NCI-H510A treated with DMSO at 0.1 percent for 48 hours (cell line): Measurements from ENCODE around the gene KLK5.
"Not testable (repeated sequence)": the region's sequence is repeated elsewhere in the genome, so short reads cannot be mapped to it uniquely, and the experiment has no call there.

Source experiments
- DNase-seq: peaks from one replicate; lab custom pipeline; 2025; lab: John Stamatoyannopoulos, UW

The KLK5 gene

GRCh38 chr19:50921426-50922316 lies 31.2 kb downstream of the KLK5 start:
- no peak for DNase-seq

- no peak for DNase-seq
Observed at GRCh38 chr19:50916069-50916468, 36.8 kb downstream of the KLK5 start.

- DNase-seq = no peak
Observed at GRCh38 chr19:50912727-50913716, 39.8 kb downstream of the KLK5 start.

- DNase-seq = no peak
Observed at GRCh38 chr19:50912102-50912599, 40.7 kb downstream of the KLK5 start.

- DNase-seq = no peak
Observed at GRCh38 chr19:50911206-50912101, 41.4 kb downstream of the KLK5 start, which contains the start of gene KLK4. Gene KLK4 (minus strand): TSS chr19:50911395. CDS start chr19:50910738, 657 bp downstream.

GRCh38 chr19:50910722-50911121 lies 42.1 kb downstream of the KLK5 start:
- DNase-seq = no peak

- DNase-seq = no peak
Observed at GRCh38 chr19:50909240-50910070, 43.4 kb downstream of the KLK5 start.

GRCh38 chr19:50908336-50908735 lies 44.5 kb downstream of the KLK5 start:
- no peak for DNase-seq

GRCh38 chr19:50906217-50906616 lies 46.6 kb downstream of the KLK5 start:
- no peak for DNase-seq

GRCh38 chr19:50902640-50903039 lies 50.2 kb downstream of the KLK5 start:
- DNase-seq = no peak

GRCh38 chr19:50899569-50899968 lies 53.3 kb downstream of the KLK5 start:
- no peak for DNase-seq

GRCh38 chr19:50898018-50898417 lies 54.8 kb downstream of the KLK5 start:
- DNase-seq = no peak

- no peak for DNase-seq
Observed at GRCh38 chr19:50897612-50898011, 55.2 kb downstream of the KLK5 start.

- no peak for DNase-seq
Observed at GRCh38 chr19:50897191-50897607, 55.6 kb downstream of the KLK5 start.

GRCh38 chr19:50896591-50897190 lies 56.1 kb downstream of the KLK5 start:
- no peak for DNase-seq

GRCh38 chr19:50896089-50896590 lies 56.7 kb downstream of the KLK5 start:
- not testable (repeated sequence) for DNase-seq

- no peak for DNase-seq
Observed at GRCh38 chr19:50894478-50895356, 58.1 kb downstream of the KLK5 start.
